KBM-7 (cell line): ENCODE results near the gene SLC37A1.

Source experiments
- DNase-seq: peaks from one replicate; pipeline ENCODE4 v3.0.0-alpha.2; 2015
- in situ Hi-C: fragments of 300-500 bp; cut with MboI; formaldehyde crosslinking; loops from 2 replicates; pipeline ENCODE4 v1.14.3; 2020; ENCODE audit warnings: low sequenced_read_pairs, low pct_unique_long_range_greater_than_20kb, mixed read lengths

Gene SLC37A1

DNA sequence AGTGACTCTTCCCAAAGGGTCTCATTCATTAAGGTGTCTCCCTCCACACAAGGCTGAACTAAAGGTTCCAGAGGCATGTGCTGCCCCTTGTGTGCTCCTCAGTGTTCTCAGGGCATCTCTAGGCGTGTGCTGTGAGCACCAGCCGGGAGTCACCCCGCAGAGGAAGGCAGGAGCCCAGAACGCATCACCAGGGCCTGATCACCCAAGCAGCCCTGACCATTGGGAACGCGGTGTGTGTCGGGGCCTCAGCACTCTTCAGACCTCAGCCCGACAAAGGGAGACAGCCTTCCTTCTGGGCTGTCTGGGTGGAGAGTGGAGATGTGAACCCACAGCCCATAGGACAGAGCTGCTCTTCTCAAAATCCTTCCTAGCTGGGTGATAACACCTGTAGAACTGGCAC, 9.1 kb downstream of the SLC37A1 start:
- in situ Hi-C loops = no loop called here
- no peak for DNase-seq

DNA sequence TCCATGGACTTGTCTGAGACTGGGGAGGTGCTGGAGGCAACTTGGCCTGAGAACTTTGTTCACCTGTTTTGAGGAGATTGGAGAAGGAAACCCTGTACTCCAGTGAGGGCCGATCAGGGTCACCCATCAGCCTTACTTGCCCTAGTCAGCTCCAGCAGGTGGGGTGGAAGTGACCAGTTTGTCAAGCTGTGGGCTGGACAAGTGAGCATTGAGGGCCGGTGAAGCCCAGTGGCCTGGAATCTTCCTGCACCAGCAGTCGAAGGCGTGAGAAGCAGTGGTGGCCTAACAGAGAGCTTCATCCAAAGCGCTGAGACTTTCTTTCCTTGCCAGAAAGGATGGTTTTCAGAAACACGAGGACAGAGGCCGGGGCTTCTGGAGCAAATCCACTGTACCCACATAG, 9.6 kb downstream of the SLC37A1 start:
- DNase-seq = no peak
- in situ Hi-C loops = no loop called here

DNA sequence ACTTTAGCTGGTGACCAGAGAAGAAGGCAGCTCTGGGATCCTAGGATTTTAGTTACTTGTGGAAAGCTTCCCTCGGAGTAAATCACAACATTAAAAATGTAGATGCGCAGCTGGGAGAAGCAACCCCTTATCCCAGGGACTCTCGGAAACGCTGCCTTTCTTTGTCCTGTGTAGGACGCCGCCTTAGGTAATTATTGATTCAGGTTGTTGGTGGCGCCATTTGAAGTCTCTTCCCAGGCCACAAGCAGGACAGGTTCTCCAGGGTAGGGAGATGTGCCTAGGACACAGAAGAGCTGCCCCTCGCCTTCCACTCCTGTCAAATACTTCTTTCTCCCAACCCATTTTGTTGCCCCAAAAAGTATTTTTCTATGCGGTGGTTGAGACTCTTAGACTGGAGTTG, 10.3 kb downstream of the SLC37A1 start:
- in situ Hi-C loops = no loop called here
- DNase-seq = no peak

DNA sequence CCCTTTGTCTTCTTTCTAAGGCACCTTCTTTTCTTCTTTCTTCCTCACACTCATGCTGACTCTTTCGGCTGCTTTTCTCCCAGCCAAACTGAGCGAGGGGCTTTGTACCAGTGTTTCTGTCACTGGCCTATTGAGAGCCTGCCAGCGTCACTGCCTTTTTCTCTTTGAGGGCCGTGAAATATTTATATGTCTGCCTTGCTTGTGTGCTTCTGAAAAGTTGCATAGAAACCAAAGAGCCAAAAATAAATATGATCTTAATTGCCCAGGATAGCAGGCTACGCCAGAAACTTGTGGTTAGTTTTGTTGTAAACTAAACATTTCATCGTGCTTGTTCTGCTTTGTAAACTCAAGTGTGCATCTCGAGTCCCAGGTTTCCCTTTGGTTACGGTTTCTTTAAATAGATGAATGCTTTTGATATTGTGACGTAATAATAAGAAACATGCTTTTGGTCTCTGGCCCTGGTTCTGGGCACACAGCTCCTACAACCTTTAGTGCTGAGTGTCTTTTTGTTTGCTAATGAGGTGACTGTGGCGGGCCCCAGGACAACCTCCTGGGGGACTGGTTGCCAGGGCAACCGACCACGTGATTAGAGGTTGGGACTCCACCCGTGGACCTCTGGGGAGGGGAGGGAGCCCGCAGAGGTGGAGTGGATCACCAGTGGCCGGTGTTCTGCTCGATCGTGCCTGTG, 10.8 kb downstream of the SLC37A1 start:
- in situ Hi-C loops = no loop called here
- peak; percentile 9 for DNase-seq

DNA sequence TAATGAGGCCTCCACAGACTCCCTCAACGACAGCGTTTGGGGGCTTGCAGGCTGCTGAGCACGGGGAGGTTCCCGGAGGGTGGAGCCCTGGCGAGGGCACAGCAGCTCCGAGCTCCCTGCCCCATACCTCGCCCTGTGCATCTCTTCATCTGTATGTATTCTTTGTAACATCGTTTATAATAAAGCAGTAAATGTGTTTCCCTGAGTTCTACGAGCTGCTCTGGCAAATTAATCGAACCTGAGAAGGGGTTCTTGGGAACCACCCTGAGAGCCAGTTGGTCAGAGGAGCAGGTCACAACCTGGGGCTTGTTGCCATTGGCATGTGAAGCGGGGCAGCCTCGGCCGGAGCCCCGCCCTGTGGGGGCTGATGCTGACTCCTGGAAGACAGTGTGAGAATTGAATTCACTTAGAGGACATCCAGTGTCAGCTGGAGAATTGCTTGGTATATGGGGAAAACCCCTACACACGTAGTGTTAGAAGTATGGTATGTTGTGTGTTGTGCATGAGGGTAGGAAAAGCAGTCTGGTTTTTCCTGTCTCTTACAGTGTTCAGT, 11.5 kb downstream of the SLC37A1 start:
- in situ Hi-C loops = no loop called here
- DNase-seq = no peak

DNA sequence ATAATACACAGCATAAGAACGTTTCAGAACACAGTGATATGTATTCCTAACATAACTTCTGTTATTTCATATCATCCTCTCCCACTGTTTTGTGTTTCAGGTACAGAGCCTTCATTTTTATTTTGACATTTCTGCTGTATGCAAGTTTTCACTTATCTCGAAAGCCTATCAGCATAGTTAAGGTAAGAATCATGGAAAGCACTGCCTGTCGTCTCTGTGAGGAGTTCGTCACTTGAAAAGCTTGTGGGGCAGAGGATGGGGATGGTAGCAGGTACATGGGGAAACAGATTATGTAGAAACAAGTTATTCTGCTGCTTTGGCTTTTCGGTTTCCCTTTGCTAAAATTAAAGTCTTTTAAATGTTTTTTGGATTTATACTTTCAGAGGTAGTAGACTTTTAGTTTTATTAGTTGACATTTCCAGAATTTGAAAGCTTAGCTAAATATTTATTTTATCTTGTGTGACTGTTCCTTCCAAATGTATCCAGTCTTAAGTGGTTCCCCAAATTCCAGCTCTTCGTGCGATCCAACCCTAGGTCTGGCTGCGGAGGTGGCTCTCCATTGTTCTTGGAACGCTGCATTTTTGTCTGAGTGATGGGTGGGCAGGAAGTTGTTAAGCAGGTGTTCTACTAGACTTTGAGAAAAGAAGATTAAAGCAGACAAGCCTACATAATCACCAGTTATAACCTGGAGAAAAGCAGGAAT, 12.2 kb downstream of the SLC37A1 start:
- DNase-seq = no peak
- in situ Hi-C loops = no loop called here

DNA sequence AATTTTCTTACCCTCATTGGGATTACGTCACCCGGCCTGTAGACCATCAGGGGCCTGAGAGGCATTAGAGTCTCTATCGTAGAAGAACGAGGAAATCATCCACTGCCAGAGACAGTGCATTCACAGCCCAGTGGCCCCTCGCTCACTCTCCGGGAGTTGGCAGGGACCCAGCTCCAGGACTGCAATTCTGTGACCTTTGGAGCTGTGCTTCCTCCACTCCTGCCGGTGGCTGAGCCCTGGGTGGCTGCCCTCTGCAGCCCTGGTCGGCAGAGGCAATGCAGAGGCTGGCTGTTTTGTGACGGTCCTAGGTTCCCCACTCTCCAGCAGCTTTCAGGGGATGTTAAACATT, 12.7 kb downstream of the SLC37A1 start:
- DNase-seq = no peak
- in situ Hi-C loops = no loop called here

DNA sequence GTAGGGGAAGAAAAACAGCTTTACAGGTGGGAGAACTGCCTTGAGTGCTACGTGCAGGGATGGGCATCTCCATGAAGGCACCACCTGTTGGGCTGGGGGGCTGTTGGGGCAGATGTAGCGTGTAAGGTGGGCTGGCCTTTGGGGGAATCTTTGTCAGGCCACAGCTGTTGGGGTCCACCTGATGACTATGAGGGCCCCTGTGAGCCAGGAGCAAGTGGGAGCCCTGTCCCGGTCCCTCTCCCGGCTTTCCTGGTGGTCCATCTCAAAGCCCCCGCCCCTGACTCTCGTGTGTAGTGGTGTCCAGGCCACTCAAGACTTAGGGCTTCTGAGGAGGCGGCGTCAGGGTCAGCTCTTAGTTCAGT, 13.5 kb downstream of the SLC37A1 start:
- no peak for DNase-seq
- in situ Hi-C loops = no loop called here

DNA sequence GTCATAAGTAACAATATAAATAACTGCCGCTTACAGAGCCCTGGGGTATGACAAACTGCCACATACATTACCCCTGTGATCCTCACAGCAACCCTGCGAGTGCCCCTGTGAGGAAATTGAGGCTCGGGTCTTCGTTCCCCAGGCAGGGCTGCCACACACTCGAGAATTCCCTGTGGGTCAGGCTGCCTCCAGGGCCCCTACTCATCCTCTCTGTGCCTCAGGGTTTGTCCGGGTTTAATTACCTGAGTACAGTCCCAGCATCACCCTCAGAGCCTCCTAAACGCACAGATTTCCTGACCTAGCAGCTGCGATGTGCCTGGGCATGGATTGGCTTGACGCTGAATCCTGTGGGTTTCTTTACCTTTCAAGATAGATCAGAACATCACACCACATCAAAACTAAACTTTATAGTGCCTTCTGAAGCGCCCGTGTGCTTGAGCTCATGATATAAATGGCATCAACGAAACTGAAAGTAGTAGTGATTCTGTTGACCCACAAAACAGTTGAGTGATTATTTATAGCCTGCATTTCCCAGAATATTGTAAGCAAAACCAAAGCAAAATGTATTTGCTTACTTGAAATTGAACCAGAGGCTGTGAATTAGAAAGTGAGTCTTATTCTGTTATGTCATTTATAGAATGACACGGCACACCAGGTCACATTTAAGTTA, 14.0 kb downstream of the SLC37A1 start:
- peak; percentile 8 for DNase-seq
- in situ Hi-C loops = no loop called here

DNA sequence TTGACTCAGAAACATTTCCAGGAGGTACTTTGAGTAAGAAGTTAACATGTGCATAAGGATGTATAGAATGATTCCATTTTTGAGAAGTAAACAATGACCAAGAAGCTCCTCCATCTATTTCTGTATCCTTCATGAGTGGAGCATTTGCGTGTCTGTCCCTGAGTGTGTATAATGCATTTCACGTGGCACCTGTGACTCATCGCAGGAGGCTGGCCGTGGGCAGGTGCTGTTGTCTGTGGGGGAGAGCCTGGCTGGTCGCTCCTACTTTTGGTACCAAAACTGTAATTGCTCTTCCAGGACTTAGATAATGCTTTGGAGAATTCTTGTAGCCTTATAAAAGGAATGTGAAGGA, 16.5 kb downstream of the SLC37A1 start:
- DNase-seq = no peak

DNA sequence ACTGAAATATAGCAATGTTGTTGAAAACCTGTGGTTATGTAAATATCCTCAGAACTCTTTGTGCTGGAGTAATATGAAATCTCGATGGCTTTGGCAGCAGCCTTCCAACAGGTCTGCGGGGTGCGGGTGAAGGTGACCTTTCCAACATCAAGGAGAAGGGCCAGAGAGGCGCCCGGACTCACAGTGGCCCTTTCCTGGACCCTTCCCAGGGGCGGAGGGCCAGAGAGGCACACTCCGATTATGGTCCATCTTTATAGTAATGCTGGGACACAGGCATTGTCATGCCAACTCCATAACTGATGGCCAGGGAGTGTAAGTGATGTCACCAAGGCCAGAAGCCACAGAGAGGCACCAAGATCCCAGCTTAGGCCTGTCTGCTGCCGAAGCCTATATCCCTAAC, 18.1 kb downstream of the SLC37A1 start:
- in situ Hi-C loops = no loop called here
- no peak for DNase-seq

More for the DNA sequence above, 16.5 kb downstream of the SLC37A1 start:
- in situ Hi-C loops = no loop called here

DNA sequence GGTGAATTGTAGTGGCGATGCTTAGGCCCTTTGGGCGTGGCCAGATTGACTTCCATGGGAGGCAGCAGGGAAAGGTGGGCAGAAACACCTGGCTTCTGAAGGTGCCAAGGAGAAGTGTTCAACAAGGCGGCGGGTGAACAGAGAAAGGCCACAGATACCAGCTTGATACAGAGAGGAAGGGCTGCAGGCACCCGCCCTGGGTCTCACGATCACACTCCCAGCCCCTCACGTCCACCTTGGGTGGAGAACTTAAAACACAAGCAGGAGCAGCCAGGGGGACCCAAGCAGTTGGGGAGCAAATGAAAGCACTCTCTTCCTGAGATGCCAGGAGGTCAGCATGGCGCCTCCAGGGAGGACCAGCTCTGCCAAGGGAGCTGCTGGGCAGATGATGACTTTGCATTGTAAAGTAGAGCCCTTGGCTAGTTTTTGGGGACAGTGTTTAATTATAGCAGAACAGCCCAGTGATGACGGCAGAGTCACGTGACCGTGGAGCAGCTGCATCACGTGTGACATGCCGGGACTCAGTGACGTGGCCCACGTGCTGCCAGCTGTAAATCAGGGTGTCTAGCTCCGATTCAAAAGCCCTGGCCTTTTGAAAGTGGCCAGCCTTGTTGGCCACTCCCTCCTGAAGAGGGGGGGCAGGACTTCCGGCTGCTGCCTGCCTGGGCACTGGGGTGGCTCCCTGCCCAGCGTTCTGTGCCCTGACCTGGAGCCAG, 19.0 kb downstream of the SLC37A1 start:
- no peak for DNase-seq
- in situ Hi-C loops = no loop called here

DNA sequence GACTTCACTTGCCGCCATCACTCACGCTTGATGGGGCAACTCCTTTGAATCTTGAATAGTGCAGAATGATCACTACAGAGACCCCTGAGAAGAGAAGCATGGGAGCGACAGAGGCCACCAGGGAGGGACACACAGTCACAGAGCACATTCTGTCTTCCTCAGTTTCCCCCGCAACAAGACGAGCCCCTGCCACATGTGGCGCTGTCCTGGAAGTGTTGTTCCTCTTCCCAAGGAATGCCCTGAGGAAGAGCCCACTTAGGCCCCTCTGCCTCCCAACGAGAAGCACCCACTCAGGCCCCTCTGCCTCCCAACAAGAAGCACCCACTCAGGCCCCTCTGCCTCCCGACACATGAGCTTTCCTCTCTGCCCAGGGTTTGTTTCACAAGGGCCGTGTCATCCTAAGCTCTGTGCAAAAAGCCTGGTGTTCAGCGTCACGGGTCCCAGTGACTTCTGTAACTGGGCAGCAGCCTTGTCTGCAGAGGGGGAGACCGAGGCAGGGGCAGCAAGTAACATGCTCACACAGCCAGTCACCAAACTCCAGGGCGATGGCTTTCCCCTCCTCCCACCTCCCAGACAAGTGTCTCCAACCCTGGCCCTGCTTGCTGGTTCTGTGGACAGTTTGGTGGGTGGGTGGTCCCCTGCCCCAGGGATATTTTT, 19.8 kb downstream of the SLC37A1 start:
- no peak for DNase-seq
- in situ Hi-C loops = no loop called here

DNA sequence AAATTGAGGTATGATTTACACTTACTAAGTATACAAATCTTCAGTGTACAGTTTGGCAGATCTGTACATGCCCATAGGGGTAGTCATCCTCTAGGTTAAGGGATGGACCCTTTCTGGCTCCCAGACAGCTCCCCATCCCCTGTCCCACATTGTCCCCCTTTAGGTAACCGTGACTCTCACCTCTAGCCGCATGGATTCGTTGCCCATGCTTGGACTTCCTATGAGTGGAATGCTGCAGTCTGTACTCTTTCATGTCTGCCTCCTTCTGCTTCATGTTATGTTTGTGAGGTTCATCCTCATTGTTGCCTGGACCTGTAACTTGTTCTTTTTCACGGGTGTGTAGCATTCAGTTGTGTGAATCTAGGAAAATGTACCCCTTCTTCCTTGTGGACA, 20.3 kb downstream of the SLC37A1 start:
- in situ Hi-C loops = no loop called here
- DNase-seq = no peak

DNA sequence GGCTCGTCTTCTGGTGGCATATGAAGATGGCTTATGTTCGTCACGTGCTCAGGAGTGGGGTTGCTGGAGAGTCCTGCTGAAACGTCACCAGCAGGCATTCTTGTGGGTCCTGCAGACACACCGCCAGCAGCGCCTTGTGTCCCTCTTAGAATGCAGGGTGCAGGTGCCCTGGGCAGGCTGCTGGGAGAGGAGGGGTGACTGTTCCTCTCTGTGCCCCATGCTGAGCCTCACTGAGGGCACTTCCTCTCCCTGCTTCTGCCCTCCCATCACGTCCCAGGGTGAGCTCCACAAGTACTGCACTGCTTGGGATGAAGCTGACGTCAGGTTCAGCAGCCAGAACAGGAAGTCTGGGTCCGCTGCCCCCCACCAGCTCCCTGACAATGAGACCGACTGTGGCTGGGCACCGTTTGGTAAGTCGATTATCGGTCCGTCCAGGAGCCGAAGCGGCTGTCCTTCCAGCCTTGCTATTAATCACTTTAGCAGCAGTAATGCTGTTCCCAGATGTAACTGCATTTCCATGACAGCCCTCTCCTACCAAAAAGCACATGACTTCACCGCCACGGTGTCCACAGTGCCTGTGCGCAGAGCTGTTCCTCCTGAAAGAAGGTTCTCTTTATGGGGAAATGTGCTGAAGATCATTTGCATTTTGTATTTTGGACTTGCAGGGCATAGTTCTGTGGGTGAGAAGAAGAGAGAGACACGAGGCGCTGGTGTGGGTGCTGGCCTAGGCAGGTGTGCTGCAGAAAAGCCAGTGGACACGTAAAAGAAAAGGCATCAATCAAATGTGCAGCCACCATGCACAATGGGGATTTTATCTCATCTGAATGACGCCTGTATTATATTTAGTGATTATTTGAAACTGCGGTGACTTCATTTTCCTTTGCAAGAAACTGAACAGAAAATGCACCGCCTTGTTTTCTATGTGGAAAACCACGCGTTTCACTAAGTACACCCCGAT, 21.0 kb downstream of the SLC37A1 start:
- DNase-seq = peak; percentile 58
- in situ Hi-C loops = no loop called here

DNA sequence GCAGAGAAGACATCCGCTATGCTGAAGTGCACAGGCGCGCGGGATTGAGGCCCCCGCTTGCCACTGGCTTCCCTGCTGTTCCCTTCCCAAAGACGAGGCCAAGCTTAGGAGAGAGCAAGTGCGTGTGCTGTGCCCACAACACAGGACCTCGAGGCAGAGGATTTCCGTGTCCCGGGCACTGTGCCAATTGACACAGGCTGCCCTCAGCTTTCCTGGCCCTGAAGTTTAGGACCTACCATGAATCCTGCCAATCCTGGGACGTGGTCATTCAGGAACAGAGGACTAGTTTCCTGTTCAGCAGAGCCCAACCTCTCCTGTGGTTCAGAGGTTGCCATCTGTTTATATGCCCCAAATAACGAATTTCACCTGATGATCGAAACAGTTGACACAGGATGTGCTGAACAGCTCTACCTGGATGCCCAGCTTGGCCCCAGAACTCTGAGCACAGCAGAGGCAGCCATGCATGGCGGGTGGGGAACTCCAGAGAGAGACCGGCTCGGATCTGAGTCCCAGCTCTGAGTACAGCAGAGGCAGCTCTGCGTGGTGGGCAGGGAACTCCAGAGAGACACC, 22.0 kb downstream of the SLC37A1 start:
- DNase-seq = no peak
- in situ Hi-C loops = no loop called here

DNA sequence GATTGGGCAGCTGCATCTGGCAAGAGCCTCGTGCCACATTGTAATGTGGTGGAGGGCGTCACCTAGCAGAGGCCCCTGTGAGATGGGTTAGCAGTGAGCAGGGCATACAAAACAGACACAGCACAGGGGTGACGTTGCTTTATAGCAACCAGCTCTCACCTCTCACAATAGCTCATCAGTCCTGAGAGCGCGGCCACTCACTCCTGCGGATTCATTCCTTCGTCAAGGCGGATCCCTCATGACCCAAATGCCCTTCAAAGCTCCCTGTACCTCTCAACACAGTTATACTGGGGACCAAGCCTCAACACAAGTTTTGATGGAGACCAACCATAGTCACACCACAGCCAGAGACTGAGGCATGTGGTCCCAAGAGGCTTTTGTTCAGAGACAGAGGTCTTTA, 22.9 kb downstream of the SLC37A1 start:
- in situ Hi-C loops = no loop called here
- no peak for DNase-seq

DNA sequence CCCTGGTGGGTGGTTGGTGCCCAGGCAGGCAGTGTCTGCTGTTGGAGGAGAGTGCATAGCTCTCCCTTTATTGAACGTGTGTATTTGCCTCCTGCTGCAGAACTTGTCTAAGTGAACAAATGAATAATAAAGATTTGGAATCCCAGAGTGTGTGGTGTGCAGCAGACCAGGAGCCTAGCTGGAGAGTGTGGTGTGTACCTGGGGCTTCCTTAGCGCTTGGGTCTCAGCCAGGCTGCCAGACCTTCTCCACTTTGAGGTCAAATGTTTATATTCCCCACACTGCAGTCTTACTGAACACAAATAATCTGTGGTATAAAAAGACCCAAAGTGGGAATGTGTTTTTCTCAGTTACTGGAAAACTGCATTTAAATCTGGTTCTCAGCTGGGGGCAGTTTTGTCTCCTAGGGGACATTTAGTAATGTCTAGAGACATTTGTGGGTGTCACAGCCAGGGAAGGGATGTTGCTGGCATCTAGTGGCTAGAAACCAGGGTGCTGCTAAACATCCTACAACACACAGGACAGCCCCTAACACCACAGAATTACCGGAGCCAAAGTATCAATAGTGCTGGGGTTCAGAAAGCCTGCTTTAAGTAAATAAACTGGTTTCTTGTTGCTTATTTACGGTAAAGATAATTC, 23.6 kb downstream of the SLC37A1 start:
- in situ Hi-C loops = no loop called here
- peak; percentile 42 for DNase-seq
